GM12864 (cell line): ENCODE results near the gene FAM3B.

ENCODE experiments used
- DNase-seq: peaks from one replicate; pipeline ENCODE4 v3.0.0-alpha.2; 2011; ENCODE audit warnings: low read depth
- H3K4me3 ChIP-seq: 2 replicates; pipeline ENCODE4 v1.5.1; 2011; ENCODE audit warnings: mild to moderate bottlenecking, low read depth, low read length, control low read depth
- CTCF ChIP-seq: IDR thresholded peaks from 2 replicates; pipeline ENCODE4 v1.5.1; 2011; ENCODE audit warnings: low read depth, mild to moderate bottlenecking, moderate library complexity, low read length, control low read depth, inconsistent platforms; ENCODE audit errors: missing control alignments

The FAM3B gene

DNA sequence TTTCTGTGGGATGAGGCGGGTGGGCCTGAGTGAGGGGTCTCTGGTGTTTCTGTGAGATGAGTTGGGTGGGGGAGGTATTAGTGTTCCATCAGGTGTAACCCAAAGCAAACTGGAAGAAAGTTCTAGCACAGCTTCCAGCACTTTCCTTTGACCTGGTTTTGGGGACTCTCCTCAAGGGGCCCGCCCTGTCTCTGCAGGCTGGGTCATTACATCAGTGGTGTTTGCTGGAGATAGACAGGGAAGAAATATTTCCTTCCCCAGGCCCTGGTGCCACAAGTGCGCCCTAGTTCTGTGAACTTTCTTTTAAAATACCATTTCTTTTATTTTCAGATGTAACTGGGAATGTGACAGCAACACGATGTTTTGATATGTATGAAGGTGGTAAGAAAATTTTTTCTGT is 28.8 kb downstream of the FAM3B start:
- no peak for DNase-seq
- no peak overlapping the region for H3K4me3 ChIP-seq
- no peak for TF ChIP-seq CTCF

DNA sequence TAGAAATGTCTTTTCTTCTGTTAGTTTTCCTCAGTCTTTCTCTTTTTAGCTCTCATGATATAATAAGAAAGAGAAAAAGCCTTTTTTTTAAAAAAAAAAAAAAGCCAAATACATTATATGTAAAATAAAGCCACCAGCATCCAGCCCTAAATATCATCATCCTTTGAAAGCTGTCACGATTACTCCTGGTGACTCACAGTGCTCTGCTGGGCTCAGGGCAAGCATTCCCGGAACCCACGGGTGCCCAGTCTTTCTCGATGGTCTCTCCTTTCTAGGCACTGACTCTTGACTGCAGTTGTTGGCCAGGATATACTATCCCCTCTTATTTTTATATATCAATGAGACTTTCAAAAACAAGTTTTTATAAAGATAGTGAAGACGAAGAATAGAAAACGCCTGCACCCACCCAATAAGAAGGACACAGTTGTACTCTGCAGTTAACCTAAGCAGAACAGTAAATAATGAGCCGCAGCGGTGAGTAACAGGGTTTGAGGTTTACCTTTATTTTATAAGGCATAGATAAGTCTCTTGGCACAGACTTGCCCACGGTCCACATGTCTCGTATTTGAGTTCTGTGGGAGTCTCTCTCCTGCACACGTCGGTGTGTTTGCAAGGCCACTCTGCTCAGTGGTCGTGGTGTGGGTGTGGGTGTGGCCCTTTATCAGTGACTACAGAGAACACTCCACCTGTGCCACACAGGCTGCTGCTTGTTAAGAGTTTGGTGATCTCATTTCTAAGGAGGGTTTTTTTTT is 29.5 kb downstream of the FAM3B start:
- no peak for DNase-seq
- no peak for TF ChIP-seq CTCF
- H3K4me3 ChIP-seq: no peak overlapping the region

GRCh38 chr21:41346758-41347157 is 30.2 kb downstream of the FAM3B start:
- H3K4me3 ChIP-seq: no peak overlapping the region
- no peak for DNase-seq
- TF ChIP-seq CTCF: no peak

- no peak for DNase-seq
- TF ChIP-seq CTCF: no peak
- H3K4me3 ChIP-seq: no peak overlapping the region
Observed at GRCh38 chr21:41348434-41348833, 31.8 kb downstream of the FAM3B start.

- no peak overlapping the region for H3K4me3 ChIP-seq
- TF ChIP-seq CTCF: no peak
- DNase-seq: no peak
Observed at GRCh38 chr21:41349126-41349525, 32.5 kb downstream of the FAM3B start.

DNA sequence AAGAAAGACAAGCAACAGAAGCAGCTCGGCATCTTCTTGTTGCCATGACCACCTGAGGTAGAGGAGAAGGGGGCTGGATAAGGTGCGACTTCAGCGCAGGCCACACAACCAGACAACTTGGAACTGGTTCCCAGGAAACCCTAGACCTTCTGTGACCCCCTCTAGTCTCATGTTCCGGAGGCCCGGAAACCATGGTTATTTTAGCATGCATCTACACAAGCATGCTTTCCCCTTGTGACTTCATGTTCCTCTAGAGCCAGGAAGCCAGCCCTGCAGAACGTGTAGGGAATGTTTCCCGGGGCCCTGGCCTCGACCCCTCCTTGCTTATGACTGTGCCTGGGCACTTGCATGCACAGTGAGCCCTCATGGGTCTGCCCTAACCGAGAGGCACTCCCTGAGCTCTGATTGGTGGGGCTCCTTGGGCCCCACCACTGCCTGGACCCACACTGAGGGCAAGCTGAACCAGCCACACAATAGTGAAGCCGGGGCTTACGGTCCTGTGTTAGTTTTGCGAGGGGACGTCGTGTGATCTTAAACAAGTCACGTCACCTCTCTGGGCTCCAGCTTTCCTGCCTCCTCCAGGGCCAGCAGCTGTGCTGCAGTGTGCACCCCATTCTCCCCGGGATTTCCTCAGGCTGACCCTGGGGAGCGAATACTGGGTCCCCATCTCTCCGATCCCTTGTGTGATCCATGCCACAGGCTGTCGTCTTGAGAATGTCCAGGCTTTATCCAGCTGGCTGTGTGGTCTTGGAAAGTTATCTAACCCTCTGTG is 33.2 kb downstream of the FAM3B start:
- no peak for DNase-seq
- no peak overlapping the region for H3K4me3 ChIP-seq
- TF ChIP-seq CTCF: no peak
